ES-I3 (cell line): ENCODE results near the gene AADACL3.

Experiments used
- H3K36me3 ChIP-seq: 2 replicates; pipeline ENCODE4 v1.6.1; 2013; ENCODE audit warnings: mild to moderate bottlenecking, low read length, control low read depth, moderate library complexity; ENCODE audit not compliant: insufficient read depth
- H3K4me1 ChIP-seq: 2 replicates; pipeline ENCODE4 v1.6.1; 2013; ENCODE audit warnings: mild to moderate bottlenecking, control low read depth, low read length; ENCODE audit not compliant: insufficient read depth
- H3K9ac ChIP-seq: 2 replicates; pipeline ENCODE4 v1.6.1; 2013; ENCODE audit warnings: low read depth, mild to moderate bottlenecking, low read length, moderate library complexity
- H3K9me3 ChIP-seq: 2 replicates; pipeline ENCODE4 v1.6.1; 2013; ENCODE audit warnings: mild to moderate bottlenecking, low read length, moderate library complexity; ENCODE audit not compliant: control insufficient read depth, insufficient read depth

Gene AADACL3

DNA sequence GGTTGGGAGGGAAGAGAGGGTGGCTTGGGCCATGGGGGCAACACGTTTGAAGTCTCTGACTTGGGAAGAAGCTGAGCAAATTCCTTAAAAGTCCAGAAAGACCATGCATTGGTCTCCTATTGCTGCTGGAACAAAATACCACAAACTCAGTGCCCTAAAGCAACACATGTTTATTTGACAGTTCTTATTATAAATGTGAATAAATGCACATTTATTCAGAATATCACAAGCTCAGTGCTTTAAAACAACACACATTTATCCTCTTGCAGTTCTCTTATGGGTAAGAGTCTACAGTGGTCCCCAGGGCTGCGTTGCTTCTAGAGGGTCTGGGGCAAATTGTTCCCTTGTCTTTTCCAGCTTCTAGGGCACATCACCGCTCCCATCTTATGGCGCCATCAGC lies 47.6 kb downstream of the AADACL3 start:
- Histone ChIP-seq H3K36me3 (0 out of 2 replicates have a peak, but pooled peaks cover 3% of the 10 kb centered on the region), H3K4me1 (no peaks in the 10 kb centered on the region), H3K9me3 (no peaks in the 10 kb centered on the region), H3K9ac (no peak overlapping the region)

DNA sequence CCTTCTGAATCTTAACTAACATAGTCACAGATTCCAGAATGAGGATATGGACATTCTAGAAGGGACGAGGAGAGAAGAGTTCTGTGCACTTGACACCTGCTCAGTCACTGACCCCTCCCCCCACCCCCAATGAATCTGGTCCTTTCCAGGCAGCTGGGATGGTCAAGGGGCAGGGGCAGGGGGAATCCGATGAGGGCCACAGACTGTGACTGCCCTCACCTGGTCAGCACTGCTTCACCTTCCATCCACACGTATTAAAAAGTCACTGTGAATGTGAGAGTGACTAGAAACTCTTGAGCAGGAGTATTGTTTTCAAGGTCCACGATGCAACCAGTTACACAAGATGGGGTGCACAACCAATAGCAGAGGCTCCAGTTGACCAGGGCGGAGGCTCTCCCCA lies 48.1 kb downstream of the AADACL3 start:
- Histone ChIP-seq H3K9ac (no peak overlapping the region), H3K4me1 (no peaks in the 10 kb centered on the region), H3K9me3 (no peaks in the 10 kb centered on the region)

DNA sequence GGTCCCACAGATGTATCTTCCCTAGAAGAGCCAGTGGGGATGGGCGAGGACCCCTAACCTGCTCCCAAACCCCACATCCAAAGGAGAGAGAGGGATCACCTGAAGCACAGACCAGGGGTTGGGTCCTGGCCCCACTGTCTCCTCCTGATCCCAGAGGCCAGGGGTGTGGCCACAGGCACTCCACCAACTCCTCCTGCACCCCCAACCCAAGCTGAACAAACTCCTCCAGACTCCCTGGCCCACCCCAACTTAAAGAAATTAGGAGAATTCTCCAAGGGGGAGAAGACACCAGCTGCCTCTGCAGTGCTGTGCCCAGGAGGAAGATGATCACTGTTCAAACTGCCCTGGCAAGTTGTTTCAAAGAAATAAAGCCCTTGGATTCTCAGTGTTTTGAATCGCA lies 53.1 kb downstream of the AADACL3 start:
- H3K9me3 ChIP-seq = no peaks in the 10 kb centered on the region
- no peaks in the 10 kb centered on the region for H3K4me1 ChIP-seq
- H3K9ac ChIP-seq = no peak overlapping the region
- H3K36me3 ChIP-seq = no peaks in the 10 kb centered on the region

More for the DNA sequence above, 48.1 kb downstream of the AADACL3 start:
- H3K36me3 ChIP-seq = no peaks in the 10 kb centered on the region

DNA sequence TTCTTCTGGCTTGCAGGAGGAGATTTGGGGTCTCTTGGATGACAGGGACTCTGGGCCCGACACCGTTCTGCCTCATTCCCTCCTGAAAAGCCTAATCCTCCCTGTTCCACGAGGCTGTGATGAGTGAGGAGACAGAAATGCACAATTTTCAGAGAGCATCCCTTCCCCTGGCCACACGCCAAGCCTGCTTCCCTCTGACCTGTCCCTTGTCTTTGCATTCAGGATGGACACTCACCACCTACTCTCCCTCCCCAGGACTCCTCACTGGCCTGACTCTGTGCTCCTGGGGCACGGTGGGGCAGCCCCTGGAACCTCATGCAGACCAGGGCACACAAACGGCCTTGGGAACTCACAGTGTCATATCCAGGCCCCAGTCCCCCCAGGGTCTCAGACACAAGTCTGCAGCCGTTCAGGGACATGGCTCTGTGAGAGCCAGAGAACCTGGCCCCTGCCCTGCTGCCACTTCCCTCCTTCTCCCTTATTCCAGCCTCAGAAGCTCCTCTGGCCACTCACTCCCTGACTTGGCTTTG lies 54.1 kb downstream of the AADACL3 start:
- Histone ChIP-seq H3K9ac (no peak overlapping the region), H3K36me3 (no peaks in the 10 kb centered on the region), H3K9me3 (no peaks in the 10 kb centered on the region), H3K4me1 (no peaks in the 10 kb centered on the region)

DNA sequence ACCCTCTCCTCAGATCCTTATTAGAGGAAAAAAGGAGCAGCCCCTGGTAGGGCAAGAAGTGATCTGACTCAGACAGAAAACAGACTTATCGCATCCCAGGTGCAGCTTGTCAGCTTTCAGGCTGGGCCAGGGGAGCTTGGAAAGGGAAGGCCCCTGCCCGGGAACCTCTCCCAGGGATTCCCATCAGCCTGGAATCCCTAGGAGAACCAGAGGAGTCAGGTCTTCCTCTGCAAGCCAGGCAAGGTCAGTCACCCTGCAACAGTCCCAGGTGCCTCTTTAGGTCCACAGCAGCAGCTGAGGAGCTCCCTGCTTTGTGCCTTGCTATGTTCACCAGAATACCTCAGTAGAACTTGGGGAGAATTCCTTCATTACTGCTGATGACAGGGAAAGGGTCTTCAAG lies 54.7 kb downstream of the AADACL3 start:
- H3K9ac ChIP-seq = no peak overlapping the region
- H3K36me3 ChIP-seq = no peaks in the 10 kb centered on the region
- no peaks in the 10 kb centered on the region for H3K4me1 ChIP-seq
- no peaks in the 10 kb centered on the region for H3K9me3 ChIP-seq

DNA sequence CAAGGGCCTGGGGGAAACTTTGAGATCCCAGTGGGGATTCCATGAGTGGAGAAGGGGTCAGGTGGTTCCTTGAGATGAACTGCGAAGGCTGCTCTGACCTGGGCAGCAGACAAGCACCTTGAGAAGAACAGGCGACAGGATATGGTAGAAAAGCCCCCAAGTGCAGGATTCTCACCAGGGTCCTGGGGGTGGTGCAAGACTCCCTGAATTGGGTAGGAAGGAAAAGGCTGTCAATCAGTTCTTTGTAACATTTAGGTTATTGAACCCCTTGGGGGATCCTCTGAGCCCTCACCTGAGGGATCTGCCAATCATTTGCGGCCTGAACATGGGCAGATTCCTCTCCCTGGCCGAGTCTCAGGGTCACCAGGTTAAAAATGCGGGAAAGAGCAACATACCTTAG lies 55.3 kb downstream of the AADACL3 start:
- Histone ChIP-seq H3K36me3 (no peaks in the 10 kb centered on the region), H3K9me3 (no peaks in the 10 kb centered on the region), H3K4me1 (no peaks in the 10 kb centered on the region), H3K9ac (no peak overlapping the region)

DNA sequence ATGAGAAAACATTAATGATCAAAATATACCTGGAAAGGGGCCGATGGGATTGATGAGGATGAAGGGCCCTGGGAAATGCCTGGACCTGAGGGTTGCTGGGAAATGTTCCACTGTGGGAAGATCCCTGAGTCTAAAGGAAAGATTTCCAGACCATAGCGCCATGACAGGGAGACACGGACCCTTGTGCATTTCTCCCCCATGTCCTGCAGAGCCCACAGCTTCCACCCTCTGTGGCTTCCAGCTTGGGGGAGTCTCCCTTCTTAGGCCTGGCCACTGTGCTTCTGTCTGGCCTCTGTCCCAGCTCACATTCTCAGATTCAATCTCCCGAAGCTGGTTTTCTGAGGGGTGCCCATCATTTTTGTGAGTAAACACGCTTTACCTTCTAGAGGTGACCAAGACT lies 56.6 kb downstream of the AADACL3 start:
- H3K36me3 ChIP-seq = no peaks in the 10 kb centered on the region
- no peaks in the 10 kb centered on the region for H3K9me3 ChIP-seq
- no peak overlapping the region for H3K9ac ChIP-seq
- no peaks in the 10 kb centered on the region for H3K4me1 ChIP-seq

DNA sequence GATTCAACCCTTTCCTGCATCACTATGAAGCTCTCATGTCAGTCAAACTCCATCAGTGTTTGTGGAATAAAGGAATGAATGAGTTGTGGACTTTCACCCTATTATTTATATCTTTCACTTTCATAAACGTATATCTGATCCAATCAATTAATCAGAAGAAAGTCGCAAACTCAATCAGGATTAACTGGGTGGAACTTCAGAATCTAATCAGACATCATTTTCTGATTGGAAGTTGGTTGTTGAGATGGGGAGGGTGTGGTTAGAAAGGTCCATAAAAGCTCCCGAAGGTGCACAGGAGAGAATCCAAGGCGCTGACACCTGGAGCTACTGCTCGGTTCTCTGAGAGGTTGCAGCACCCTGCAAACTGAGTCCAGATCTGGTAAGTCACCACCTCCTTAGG lies 57.5 kb downstream of the AADACL3 start, which contains the start of gene PRAMEF12:
Gene PRAMEF12, plus strand, starts transcription at position 301 of the 400 bp plus-strand sequence. CDS start 1,130 bp downstream, outside the sequence.
- Histone ChIP-seq H3K9me3 (no peaks in the 10 kb centered on the region), H3K36me3 (no peaks in the 10 kb centered on the region), H3K9ac (no peak within 1 kb of the TSS), H3K4me1 (no peaks in the 10 kb centered on the region)

DNA sequence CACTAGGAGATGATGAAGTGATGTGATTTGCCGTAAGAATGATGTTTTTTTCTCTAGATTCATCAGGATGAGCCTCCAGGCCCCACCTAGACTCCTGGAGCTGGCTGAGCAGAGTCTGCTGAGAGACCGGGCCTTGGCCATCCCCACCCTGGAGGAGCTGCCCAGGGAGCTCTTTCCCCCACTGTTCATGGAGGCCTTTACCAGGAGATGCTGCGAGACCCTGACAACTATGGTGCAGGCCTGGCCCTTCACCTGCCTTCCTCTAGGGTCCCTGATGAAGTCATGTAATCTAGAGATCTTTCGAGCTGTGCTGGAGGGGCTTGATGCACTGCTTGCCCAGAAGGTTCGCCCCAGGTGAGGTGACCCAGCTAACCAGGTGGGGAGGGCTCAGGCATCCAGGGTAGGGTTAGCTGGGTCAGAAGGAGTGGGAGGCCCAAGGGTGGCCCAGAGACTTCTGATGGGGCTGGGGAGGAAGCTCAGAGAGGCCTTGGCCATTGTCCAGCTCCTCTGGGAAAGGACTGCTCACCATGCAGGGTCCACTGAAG lies 59.0 kb downstream of the AADACL3 start:
- Histone ChIP-seq H3K4me1 (no peaks in the 10 kb centered on the region), H3K9ac (no peak overlapping the region), H3K9me3 (no peaks in the 10 kb centered on the region), H3K36me3 (no peaks in the 10 kb centered on the region)

DNA sequence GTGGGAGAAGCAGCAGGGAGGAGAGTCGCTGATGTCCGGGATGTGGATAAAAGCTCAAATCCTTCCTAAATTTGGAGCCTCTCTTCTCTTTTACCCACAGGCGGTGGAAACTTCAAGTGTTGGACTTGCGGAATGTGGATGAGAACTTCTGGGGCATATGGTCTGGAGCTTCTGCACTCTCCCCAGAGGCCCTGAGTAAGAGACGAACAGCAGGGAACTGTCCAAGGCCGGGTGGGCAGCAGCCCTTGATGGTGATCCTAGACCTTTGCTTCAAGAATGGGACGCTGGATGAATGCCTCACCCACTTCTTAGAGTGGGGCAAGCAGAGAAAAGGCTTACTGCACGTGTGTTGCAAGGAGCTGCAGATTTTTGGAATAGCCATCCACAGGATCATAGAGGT lies 59.5 kb downstream of the AADACL3 start:
- no peaks in the 10 kb centered on the region for H3K4me1 ChIP-seq
- no peak overlapping the region for H3K9ac ChIP-seq
- no peaks in the 10 kb centered on the region for H3K36me3 ChIP-seq
- no peaks in the 10 kb centered on the region for H3K9me3 ChIP-seq

DNA sequence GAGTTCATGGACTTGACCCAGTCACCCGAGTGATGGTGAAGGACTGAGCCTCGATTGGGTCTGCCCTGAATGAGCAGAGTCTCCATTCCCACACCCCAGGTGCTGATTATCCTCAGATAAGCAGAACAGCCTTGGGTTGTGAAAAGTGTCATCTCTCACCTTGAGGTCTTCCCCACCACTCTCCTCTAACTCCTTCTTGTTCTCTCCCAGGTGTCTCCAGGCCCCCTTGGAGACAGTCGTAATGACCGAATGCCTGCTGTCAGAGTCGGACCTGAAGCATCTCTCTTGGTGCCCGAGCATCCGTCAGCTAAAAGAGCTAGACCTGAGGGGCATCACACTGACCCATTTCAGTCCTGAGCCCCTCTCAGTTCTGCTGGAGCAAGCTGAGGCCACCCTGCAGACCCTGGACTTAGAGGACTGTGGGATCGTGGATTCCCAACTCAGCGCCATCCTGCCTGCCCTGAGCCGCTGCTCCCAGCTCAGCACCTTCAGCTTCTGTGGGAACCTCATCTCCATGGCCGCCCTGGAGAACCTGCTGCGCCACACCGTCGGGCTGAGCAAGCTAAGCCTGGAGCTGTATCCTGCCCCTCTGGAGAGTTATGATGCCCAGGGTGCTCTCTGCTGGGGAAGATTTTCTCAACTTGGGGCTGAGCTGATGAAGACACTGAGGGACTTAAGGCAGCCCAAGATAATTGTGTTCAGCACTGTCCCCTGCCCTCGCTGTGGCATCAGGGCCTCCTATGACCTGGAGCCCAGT lies 61.1 kb downstream of the AADACL3 start:
- Histone ChIP-seq H3K9ac (no peak overlapping the region), H3K9me3 (no peaks in the 10 kb centered on the region), H3K36me3 (no peaks in the 10 kb centered on the region), H3K4me1 (no peaks in the 10 kb centered on the region)
